Stimulated activated naive CD4-positive, alpha-beta T cell treated with Interleukin-2 at 50 U/mL for 16 hours (primary cell): ENCODE measurements around the gene DYNC1I1.

ENCODE experiments used
- DNase-seq: peaks from one replicate; lab custom pipeline; 2025; lab: John Stamatoyannopoulos, UW

DYNC1I1 gene

GRCh38 chr7:95971716-95972115 lies 199.4 kb downstream of the DYNC1I1 start:
- no peak for DNase-seq

- no peak for DNase-seq
Measured at GRCh38 chr7:95972523-95972922, 200.2 kb downstream of the DYNC1I1 start.

- DNase-seq: no peak
Measured at GRCh38 chr7:95974108-95974507, 201.8 kb downstream of the DYNC1I1 start.

- DNase-seq: no peak
Measured at GRCh38 chr7:95976369-95977060, 204.2 kb downstream of the DYNC1I1 start.

DNA sequence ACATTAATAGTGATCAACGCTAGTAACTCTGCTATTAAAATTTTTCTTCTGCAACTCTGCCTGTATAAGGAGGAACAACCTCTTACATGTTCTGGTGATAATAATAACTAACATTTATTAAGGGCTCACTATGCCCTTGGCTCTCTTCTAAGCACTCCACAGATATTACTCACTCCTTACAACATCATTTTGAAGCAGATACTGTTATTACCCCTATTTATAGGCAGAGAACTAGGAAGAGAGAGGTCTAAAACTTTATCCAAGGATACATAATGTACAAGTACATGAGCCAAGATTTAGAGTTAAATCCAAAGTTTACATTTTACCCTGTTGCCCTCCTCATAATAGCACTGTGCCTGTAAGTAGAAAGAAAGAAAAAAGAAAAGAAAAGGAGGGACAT lies 205.6 kb downstream of the DYNC1I1 start:
- no peak for DNase-seq

- no peak for DNase-seq
Measured at GRCh38 chr7:95980167-95980566, 207.8 kb downstream of the DYNC1I1 start.

GRCh38 chr7:95980706-95981105 lies 208.4 kb downstream of the DYNC1I1 start:
- DNase-seq: no peak

DNA sequence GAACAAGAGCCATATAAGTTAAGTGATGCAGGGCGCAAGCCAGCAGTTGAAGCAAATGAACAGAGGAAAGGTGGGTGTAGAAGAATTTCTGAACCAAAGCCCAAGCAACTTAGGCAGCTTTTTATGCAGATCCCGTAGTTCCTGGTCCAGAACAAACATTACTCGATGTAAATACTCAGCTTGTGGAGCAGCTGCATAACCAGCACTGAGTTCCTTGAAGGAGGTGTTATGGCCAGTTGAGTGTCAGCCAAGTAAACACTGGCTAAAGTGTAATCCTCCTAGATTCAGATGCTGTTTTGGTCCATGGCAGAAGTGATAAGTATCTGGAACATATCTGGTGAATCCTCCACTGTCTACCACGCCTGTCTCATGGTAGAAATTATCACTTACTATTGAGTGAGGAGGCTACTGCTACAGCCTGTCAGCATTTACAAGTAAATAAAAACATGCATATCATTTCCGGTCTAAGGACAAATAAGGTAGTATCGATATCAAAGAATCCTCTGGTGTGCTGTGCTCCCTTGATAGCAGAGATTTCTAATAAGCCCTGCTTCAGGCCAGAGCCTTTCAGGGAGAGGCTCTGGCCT lies 213.9 kb downstream of the DYNC1I1 start:
- no peak for DNase-seq

- no peak for DNase-seq
Measured at GRCh38 chr7:95989301-95989700, 216.9 kb downstream of the DYNC1I1 start.

GRCh38 chr7:95993380-95993779 lies 221.0 kb downstream of the DYNC1I1 start:
- DNase-seq: no peak

- no peak for DNase-seq
Measured at GRCh38 chr7:95996174-95996573, 223.8 kb downstream of the DYNC1I1 start.

GRCh38 chr7:95996886-95997285 lies 224.5 kb downstream of the DYNC1I1 start:
- DNase-seq: no peak

DNA sequence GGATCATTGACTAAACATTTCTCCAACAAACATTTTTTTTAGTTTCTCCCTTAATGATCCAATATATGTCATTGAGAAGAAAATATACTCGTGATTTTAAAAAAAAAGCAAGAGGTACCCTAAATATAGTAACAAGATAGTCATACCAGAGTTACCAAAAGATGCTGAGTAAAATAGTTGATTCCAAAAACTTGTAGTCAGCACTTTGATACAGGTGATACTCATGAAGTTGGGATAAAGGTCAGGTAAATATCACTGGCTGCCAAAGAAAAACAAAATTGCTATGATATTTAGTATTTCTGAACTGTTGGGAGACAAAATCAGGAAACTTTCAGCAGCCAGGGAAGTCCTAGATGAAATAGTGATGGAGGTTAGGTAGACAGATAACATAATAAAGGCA lies 225.3 kb downstream of the DYNC1I1 start:
- DNase-seq: no peak

DNA sequence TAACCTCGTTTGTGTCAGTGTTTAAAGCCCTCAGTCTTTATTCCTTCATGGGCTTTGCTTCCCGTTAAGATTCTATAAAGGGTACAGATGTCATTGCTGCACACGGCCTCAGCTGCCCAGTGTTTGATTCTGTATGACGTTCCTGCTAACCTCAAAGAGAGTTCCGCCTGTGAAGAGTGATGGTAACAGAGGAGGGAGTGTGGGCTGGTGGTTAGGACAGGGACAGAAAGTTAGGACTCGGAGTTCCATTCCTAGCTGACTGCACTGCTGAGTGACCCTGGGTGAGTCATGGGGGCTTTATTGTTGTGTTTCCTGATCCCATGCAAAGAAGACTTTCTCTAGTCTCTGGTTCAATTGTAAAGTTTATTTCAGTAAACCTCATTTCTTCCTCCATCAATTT lies 227.1 kb downstream of the DYNC1I1 start:
- DNase-seq: no peak

- no peak for DNase-seq
Measured at GRCh38 chr7:96004578-96004977, 232.2 kb downstream of the DYNC1I1 start.

DNA sequence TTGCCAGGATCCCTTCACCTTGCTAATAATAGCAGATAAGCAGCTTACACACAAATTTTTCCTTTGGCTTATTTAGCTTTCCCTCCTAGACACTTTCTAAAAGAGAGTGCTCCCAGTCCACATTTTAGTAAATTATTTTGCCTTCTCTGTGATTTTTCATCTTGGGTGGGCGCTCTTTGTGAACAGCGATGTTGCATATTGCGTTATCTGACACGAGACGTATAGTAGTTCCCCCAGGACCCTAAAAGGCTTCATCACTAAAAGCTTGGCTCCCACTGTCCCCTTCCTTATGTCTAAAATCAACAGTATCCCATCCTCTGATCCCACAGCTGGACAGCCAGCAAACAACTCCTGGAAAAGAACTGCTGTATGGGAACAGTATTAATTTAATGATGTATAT lies 232.9 kb downstream of the DYNC1I1 start:
- DNase-seq: no peak

DNA sequence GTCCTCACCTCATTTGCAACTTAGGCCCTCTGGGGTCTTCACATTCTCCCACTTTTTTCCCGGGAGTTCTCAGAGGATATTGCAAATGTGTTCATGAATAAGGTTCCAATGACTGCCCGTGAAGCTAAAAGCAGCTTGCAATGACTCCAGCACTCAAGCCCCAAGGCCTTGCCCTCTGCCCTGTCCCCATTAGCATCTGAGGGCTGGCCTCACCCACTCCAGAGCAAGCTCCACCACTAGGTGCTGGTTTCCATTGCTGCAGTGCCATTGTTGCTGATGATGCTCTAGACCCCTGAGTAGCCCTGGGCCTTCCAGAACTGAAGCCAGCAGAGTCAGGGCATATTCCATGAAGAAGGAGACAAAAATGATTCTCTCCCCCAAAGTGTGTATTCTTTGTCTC lies 236.8 kb downstream of the DYNC1I1 start:
- DNase-seq: no peak

- no peak for DNase-seq
Measured at GRCh38 chr7:96013836-96014235, 241.5 kb downstream of the DYNC1I1 start.

- DNase-seq: no peak
Measured at GRCh38 chr7:96014617-96015016, 242.3 kb downstream of the DYNC1I1 start.

GRCh38 chr7:96016056-96016586 lies 243.8 kb downstream of the DYNC1I1 start:
- DNase-seq: no peak

DNA sequence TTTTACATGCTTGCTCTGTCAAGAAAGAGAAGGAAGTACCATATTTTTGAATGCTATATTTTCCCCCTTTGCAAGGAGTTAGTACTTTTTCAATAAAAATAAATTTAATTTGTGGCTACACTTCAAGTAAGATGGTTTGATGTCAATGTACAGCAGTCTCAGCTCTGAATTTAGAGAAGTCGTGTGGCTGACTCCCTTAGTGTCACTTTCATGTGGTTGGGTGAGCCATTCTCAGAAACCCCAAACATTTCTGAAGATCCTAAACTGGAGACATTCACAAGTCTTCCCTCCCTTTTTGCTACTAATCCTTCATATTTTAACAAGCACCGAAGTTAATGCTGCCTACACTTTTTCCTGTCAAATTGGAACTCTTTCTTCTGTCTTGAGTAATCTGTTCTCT lies 244.4 kb downstream of the DYNC1I1 start:
- no peak for DNase-seq

DNA sequence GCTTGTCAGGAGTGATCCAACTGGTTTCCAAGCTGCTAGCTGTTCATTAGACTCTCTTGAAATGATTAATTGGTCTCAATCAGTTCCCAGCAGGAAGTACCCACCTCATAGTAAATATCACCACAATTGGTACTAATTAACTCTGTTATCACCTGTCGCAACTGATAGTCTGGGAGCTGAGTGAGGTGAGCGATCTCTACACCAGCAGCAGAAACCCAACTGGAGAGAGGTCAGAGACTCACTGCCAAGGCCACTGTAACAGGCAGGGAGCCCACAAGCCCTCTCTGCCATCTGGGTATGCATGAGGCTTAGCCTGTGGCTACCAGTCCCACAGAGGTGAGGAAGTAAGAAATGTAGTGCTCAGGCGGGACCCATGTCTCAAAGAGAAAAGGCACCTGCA lies 245.5 kb downstream of the DYNC1I1 start:
- no peak for DNase-seq

DNA sequence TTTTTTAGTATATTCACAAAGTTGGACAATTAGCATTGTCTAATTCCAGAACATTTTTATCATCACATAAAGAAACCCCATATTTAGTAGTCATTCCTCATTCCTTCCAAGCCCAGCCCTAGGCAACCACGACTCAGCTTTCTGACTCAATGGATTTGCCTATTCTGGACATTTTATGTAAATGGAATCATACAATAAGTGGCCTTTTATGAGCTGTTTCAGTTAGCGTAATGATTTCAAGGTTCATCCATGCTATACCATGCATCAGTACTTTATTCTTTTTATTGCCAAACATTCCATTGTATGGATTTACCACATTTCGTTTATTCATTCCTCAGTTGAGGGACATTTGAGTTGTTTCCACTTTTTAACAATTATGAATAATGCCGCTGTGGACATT lies 249.2 kb downstream of the DYNC1I1 start:
- DNase-seq: no peak

GRCh38 chr7:96023387-96023786 lies 251.0 kb downstream of the DYNC1I1 start:
- DNase-seq: no peak
